ENCODE measurements around the gene ATG101. TPM values are rescaled to one million over a fixed set of nuclear protein-coding genes. Genes with fewer than 3 reads are reported as not detected.

Gene ATG101
- total and polyA plus RNA-seq, 2 of the 13 experiments (the other 11 are each of a cell fraction or from before 2014, with no cell fraction given) = 58.2 to 67.7 TPM

DNA sequence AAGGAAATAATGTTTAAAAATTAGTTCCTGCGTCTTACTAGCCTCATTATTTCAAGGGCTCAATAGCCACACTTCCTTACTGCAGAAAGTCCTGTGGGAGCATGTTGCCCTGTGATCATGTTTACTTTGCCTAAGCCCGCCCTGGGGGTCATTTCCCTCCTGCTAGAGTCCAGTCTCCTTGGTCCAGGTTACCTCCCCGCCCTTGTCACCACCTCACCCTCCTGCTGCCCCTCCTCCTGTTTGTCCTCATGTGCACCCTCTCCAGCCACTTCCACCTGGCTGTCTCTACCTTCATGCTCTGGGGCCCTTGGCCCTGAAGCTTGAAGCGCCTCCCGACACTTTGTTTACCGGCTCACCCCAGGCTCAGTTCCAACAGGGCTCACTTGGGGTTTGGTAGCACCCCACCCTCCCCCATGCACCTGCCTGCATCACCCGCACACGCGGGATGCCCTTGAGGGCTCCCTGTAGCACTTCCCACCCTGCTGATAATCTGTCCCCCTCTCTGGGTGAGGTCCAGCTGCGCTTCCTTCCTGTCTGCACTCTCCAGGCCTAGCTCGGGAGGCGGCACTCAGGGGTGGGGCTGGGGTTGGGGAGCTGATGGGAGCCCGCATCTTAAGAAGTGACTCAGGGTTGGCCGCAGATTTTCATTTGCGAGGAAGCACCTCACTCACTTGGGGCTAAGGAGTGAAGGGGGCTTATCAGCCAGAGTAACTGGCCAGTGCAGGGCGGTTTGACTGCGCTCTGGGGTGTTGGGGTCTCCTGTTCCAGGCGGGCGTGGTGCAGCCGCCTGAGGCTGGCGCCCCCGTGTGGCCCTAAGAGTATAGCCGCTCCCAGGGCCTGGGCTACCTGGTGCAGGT lies 49.8 kb downstream of the ATG101 start (continued):
- TF ChIP-seq ERF (CRISPR knock-in tag; IDR thresholded peaks at IDR 0.05) (no peak), HMG20B (CRISPR knock-in tag; conservative IDR thresholded peaks at IDR 0.05) (no peak), MAFF (IDR thresholded peaks at IDR 0.05; ENCODE audit: low read depth, low read length) (no peak), DPF2 (CRISPR knock-in tag; IDR thresholded peaks at IDR 0.05; ENCODE audit: borderline replicate concordance, low read depth) (peak; percentile 45; the same call in 1 of the 2 replicates), GFI1 (CRISPR knock-in tag; IDR thresholded peaks at IDR 0.05; ENCODE audit: borderline replicate concordance) (peak; percentile 51; the same call in 1 of the 2 replicates), ZNF44 (CRISPR knock-in tag; IDR thresholded peaks at IDR 0.05) (no peak), HMGA1 (CRISPR knock-in tag; conservative IDR thresholded peaks at IDR 0.05) (no peak), TOPORS (CRISPR knock-in tag; IDR thresholded peaks at IDR 0.05) (no peak; the same call in 1 of the 2 replicates), ZSCAN25 (CRISPR knock-in tag; IDR thresholded peaks at IDR 0.05) (peak; percentile 47; the same call in 1 of the 2 replicates), ZFAT (CRISPR knock-in tag; conservative IDR thresholded peaks at IDR 0.05) (no peak), ZSCAN31 (CRISPR knock-in tag; IDR thresholded peaks at IDR 0.05; ENCODE audit: low read depth) (no peak), ZNF317 (CRISPR knock-in tag; IDR thresholded peaks at IDR 0.05) (peak; percentile 68; the same call in 1 of the 2 replicates), RFX3 (CRISPR knock-in tag; IDR thresholded peaks at IDR 0.05) (no peak), TARDBP (CRISPR knock-in tag; IDR thresholded peaks at IDR 0.05) (no peak), SOX13 (IDR thresholded peaks at IDR 0.05) (no peak), SOX13 (CRISPR knock-in tag; conservative IDR thresholded peaks at IDR 0.05 in 1 of 2, IDR thresholded peaks at IDR 0.05 in 1 of 2) (peak in 1 of 2 experiments; percentile 64; a peak in 2 of 4 replicates), PHF8 (CRISPR knock-in tag; IDR thresholded peaks at IDR 0.05) (no peak; the same call in none of the 2 replicates), ATF7-NPFF (CRISPR knock-in tag; IDR thresholded peaks at IDR 0.05; ENCODE audit: low read depth) (no peak), MIER2 (CRISPR knock-in tag; IDR thresholded peaks at IDR 0.05) (no peak), ZNF558 (CRISPR knock-in tag; IDR thresholded peaks at IDR 0.05; ENCODE audit: borderline replicate concordance) (no peak), ZNF136 (CRISPR knock-in tag; IDR thresholded peaks at IDR 0.05; ENCODE audit: low read depth) (no peak)
- TF ChIP-seq, protein P1, sequence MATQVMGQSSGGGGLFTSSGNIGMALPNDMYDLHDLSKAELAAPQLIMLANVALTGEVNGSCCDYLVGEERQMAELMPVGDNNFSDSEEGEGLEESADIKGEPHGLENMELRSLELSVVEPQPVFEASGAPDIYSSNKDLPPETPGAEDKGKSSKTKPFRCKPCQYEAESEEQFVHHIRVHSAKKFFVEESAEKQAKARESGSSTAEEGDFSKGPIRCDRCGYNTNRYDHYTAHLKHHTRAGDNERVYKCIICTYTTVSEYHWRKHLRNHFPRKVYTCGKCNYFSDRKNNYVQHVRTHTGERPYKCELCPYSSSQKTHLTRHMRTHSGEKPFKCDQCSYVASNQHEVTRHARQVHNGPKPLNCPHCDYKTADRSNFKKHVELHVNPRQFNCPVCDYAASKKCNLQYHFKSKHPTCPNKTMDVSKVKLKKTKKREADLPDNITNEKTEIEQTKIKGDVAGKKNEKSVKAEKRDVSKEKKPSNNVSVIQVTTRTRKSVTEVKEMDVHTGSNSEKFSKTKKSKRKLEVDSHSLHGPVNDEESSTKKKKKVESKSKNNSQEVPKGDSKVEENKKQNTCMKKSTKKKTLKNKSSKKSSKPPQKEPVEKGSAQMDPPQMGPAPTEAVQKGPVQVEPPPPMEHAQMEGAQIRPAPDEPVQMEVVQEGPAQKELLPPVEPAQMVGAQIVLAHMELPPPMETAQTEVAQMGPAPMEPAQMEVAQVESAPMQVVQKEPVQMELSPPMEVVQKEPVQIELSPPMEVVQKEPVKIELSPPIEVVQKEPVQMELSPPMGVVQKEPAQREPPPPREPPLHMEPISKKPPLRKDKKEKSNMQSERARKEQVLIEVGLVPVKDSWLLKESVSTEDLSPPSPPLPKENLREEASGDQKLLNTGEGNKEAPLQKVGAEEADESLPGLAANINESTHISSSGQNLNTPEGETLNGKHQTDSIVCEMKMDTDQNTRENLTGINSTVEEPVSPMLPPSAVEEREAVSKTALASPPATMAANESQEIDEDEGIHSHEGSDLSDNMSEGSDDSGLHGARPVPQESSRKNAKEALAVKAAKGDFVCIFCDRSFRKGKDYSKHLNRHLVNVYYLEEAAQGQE (IDR thresholded peaks at IDR 0.05; ENCODE audit: borderline replicate concordance in 1 of 2, low read depth in 1 of 2, low read length in 2 of 2) = 0 out of 4 replicates have a peak, but pooled peaks of 1 of the 2 experiments have one; percentile 31
- TF ChIP-seq, protein P2, sequence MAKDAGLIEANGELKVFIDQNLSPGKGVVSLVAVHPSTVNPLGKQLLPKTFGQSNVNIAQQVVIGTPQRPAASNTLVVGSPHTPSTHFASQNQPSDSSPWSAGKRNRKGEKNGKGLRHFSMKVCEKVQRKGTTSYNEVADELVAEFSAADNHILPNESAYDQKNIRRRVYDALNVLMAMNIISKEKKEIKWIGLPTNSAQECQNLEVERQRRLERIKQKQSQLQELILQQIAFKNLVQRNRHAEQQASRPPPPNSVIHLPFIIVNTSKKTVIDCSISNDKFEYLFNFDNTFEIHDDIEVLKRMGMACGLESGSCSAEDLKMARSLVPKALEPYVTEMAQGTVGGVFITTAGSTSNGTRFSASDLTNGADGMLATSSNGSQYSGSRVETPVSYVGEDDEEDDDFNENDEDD (CRISPR knock-in tag; IDR thresholded peaks at IDR 0.05; ENCODE audit: borderline replicate concordance) = peak; percentile 60; the same call in 1 of the 2 replicates
- TF ChIP-seq, protein P3, sequence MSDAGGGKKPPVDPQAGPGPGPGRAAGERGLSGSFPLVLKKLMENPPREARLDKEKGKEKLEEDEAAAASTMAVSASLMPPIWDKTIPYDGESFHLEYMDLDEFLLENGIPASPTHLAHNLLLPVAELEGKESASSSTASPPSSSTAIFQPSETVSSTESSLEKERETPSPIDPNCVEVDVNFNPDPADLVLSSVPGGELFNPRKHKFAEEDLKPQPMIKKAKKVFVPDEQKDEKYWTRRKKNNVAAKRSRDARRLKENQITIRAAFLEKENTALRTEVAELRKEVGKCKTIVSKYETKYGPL (CRISPR knock-in tag; IDR thresholded peaks at IDR 0.05) = no peak

Measured in HepG2 (cell line).